H1 (cell line): Measurements from ENCODE around the gene OSBPL2. TPM values are rescaled to one million over a fixed set of nuclear protein-coding genes. Genes with fewer than 3 reads are reported as not detected.

Source experiments
- CTCF ChIA-PET: fragments of 300-600 bp; sonication (Branson Sonifier 250); formaldehyde crosslinking; loops from one replicate; lab custom pipeline; 2021; ENCODE audit not compliant: partially characterized antibody; lab: Charles Lee
- POLR2A ChIA-PET: fragments of 300-600 bp; sonication (Branson Sonifier 250); formaldehyde crosslinking; loops from one replicate; lab custom pipeline; 2021; ENCODE audit warnings: inconsistent platforms; ENCODE audit not compliant: partially characterized antibody; lab: Charles Lee
- DNase-seq, 2 experiments: peaks; one replicate each; pipeline versions ENCODE4 v3.0.0 to v3.0.0-alpha.2; 2010 to 2022; ENCODE audit warnings: low spot score in 2 of 2, low read depth in 1 of 2, mixed read lengths in 1 of 2
- FAIRE-seq: peaks from 2 replicates; lab custom pipeline; 2011; peaks lifted over from hg19 to GRCh38; lab: Jason Lieb, UNC
- H2AFZ ChIP-seq: 2 replicates; pipeline ENCODE4 v1.8.1; 2012; ENCODE audit warnings: low read length, inconsistent platforms
- H2AK5ac ChIP-seq: 2 replicates; pipeline ENCODE4 v1.6.1; 2013; ENCODE audit warnings: low read depth, low read length
- H2BK120ac ChIP-seq: replicated peaks from 2 replicates; pipeline ENCODE3; 2013; ENCODE audit warnings: low read depth, low read length, inconsistent platforms
- H2BK12ac ChIP-seq: 2 replicates; pipeline ENCODE4 v1.6.1; 2013; ENCODE audit warnings: low read depth, low read length
- H2BK15ac ChIP-seq: 2 replicates; pipeline ENCODE4 v1.6.1; 2013; ENCODE audit warnings: low read length
- H2BK20ac ChIP-seq: 2 replicates; pipeline ENCODE4 v1.6.1; 2013; ENCODE audit warnings: low read length
- H2BK5ac ChIP-seq: 2 replicates; pipeline ENCODE4 v1.6.1; 2013; ENCODE audit warnings: low read depth, low read length
- H3K14ac ChIP-seq: 2 replicates; pipeline ENCODE4 v1.6.1; 2013; ENCODE audit warnings: inconsistent platforms; ENCODE audit not compliant: insufficient read length
- H3K18ac ChIP-seq: 2 replicates; pipeline ENCODE4 v1.6.1; 2013; ENCODE audit warnings: low read length; ENCODE audit errors: extremely low read depth
- H3K23ac ChIP-seq: 2 replicates; pipeline ENCODE4 v1.6.1; 2013; ENCODE audit warnings: inconsistent platforms; ENCODE audit not compliant: insufficient read length
- H3K23me2 ChIP-seq: 2 replicates; pipeline ENCODE4 v1.6.1; 2013; ENCODE audit warnings: low read depth, low read length
- H3K27ac ChIP-seq: 2 replicates; pipeline ENCODE4 v1.6.1; 2011; ENCODE audit warnings: low read depth, low read length, inconsistent platforms
- H3K27me3 ChIP-seq, 4 experiments: replicated peaks in 1 of 4; 1 replicate in 1 of 4; 2 replicates in 3 of 4; pipeline versions ENCODE4 v1.6.1 to v1.8.1; 2011 to 2013; ENCODE audit warnings: low read length in 3 of 4, mild to moderate bottlenecking in 3 of 4, inconsistent platforms in 2 of 4, mixed read lengths in 2 of 4, moderate library complexity in 1 of 4; ENCODE audit not compliant: control insufficient read depth in 3 of 4, insufficient read depth in 3 of 4; ENCODE audit errors: extremely low read depth in 1 of 4
- H3K36me3 ChIP-seq, 4 experiments: 2 replicates each; pipeline versions ENCODE4 v1.6.1 to v1.8.1; 2011 to 2013; ENCODE audit warnings: mild to moderate bottlenecking in 4 of 4, low read length in 3 of 4, moderate library complexity in 2 of 4, control low read depth in 1 of 4, inconsistent platforms in 1 of 4; ENCODE audit not compliant: insufficient read depth in 4 of 4, control insufficient read depth in 2 of 4
- H3K4ac ChIP-seq: replicated peaks from 2 replicates; pipeline ENCODE3; 2013; ENCODE audit warnings: low read length, low read depth, mixed read lengths, inconsistent platforms; ENCODE audit not compliant: insufficient read length
- H3K4me1 ChIP-seq, 4 experiments: replicated peaks in 1 of 4; 1 replicate in 1 of 4; 2 replicates in 3 of 4; pipeline versions ENCODE4 v1.6.1 to v1.8.1; 2011 to 2013; ENCODE audit warnings: low read length in 3 of 4, inconsistent platforms in 2 of 4, mixed read lengths in 1 of 4; ENCODE audit not compliant: insufficient read depth in 4 of 4, control insufficient read depth in 3 of 4
- H3K4me2 ChIP-seq, 2 experiments: 2 replicates each; pipeline versions ENCODE4 v1.6.1 to v1.8.1; 2011 to 2013; ENCODE audit warnings: low read depth in 2 of 2, low read length in 2 of 2, control low read depth in 1 of 2, inconsistent platforms in 1 of 2, mild to moderate bottlenecking in 1 of 2; ENCODE audit not compliant: insufficient read depth in 1 of 2
- H3K4me3 ChIP-seq, 4 experiments: fragments of 200-600, 300-600 bp in 1 of 4; sonication (generic), shearing (Covaris generic), sonication (Bioruptor Twin) in 1 of 4; 2 replicates each; pipeline versions ENCODE4 v1.5.1 to v1.8.1; 2011 to 2016; ENCODE audit warnings: low read length in 4 of 4, low read depth in 3 of 4, control low read depth in 2 of 4, inconsistent platforms in 2 of 4, mild to moderate bottlenecking in 2 of 4, mixed read lengths in 1 of 4, moderate library complexity in 1 of 4; ENCODE audit not compliant: insufficient read depth in 2 of 4; ENCODE audit errors: extremely low read depth in 1 of 4
- H3K56ac ChIP-seq: replicated peaks from 2 replicates; pipeline ENCODE3; 2013; ENCODE audit warnings: low read depth, mild to moderate bottlenecking, mixed read lengths, low read length, inconsistent platforms; ENCODE audit not compliant: insufficient read length
- H3K79me1 ChIP-seq: 2 replicates; pipeline ENCODE4 v1.6.1; 2013; ENCODE audit warnings: low read depth, low read length, control low read depth
- H3K79me2 ChIP-seq, 2 experiments: 2 replicates each; pipeline versions ENCODE4 v1.6.1 to v1.8.1; 2012 to 2013; ENCODE audit warnings: low read length in 2 of 2, mild to moderate bottlenecking in 2 of 2, inconsistent platforms in 1 of 2; ENCODE audit not compliant: insufficient read depth in 2 of 2, control insufficient read depth in 1 of 2
- H3K9ac ChIP-seq, 4 experiments: replicated peaks in 1 of 4; 1 replicate in 1 of 4; 2 replicates in 3 of 4; pipeline versions ENCODE4 v1.6.1 to v1.8.1; 2011 to 2013; ENCODE audit warnings: low read depth in 3 of 4, low read length in 3 of 4, control low read depth in 2 of 4, mild to moderate bottlenecking in 2 of 4, moderate library complexity in 2 of 4, inconsistent platforms in 1 of 4; ENCODE audit errors: extremely low read depth in 1 of 4
- H3K9me3 ChIP-seq, 2 experiments: 2 replicates each; pipeline versions ENCODE4 v1.6.1 to v1.8.1; 2012 to 2013; ENCODE audit warnings: mild to moderate bottlenecking in 2 of 2, moderate library complexity in 2 of 2, control low read depth in 1 of 2, inconsistent platforms in 1 of 2, low read depth in 1 of 2, low read length in 1 of 2, mixed read lengths in 1 of 2; ENCODE audit not compliant: insufficient read depth in 2 of 2
- H4K20me1 ChIP-seq, 2 experiments: replicated peaks in 1 of 2; 2 replicates each; pipeline versions ENCODE3 to v1.8.1; 2011 to 2013; ENCODE audit warnings: inconsistent platforms in 2 of 2, low read length in 2 of 2, mild to moderate bottlenecking in 1 of 2; ENCODE audit not compliant: insufficient read depth in 2 of 2, control insufficient read depth in 1 of 2
- H4K5ac ChIP-seq: 2 replicates; pipeline ENCODE4 v1.6.1; 2013; ENCODE audit warnings: low read length, low read depth, mixed read lengths, inconsistent platforms; ENCODE audit not compliant: insufficient read length
- H4K8ac ChIP-seq: 2 replicates; pipeline ENCODE4 v1.8.0; 2013; ENCODE audit warnings: mild to moderate bottlenecking, moderate library complexity, low read length, inconsistent platforms; ENCODE audit not compliant: insufficient read depth; ENCODE audit errors: extremely low read depth
- H4K91ac ChIP-seq: replicated peaks from 2 replicates; pipeline ENCODE3; 2013; ENCODE audit warnings: low read length, mixed read lengths, inconsistent platforms; ENCODE audit not compliant: insufficient read length
- CBX8 ChIP-seq: fragments of 300-800, 300-1000 bp; sonication (generic); IDR thresholded peaks from 2 replicates; pipeline ENCODE4 v1.7.1; 2016; ENCODE audit warnings: low read depth, low read length, borderline replicate concordance
- CREB1 ChIP-seq: IDR thresholded peaks from 2 replicates; pipeline ENCODE4 v1.6.1; 2012; ENCODE audit warnings: inconsistent platforms
- CTCF ChIP-seq, 3 experiments: IDR thresholded peaks; 1 replicate in 2 of 3; 2 replicates in 1 of 3; pipeline versions ENCODE4 v1.5.1 to v1.6.1; 2011; ENCODE audit warnings: low read length in 3 of 3, mild to moderate bottlenecking in 3 of 3, inconsistent platforms in 2 of 3, low read depth in 1 of 3, moderate library complexity in 1 of 3; ENCODE audit not compliant: insufficient read depth in 1 of 3; ENCODE audit errors: control extremely low read depth in 1 of 3
- EGR1 ChIP-seq: IDR thresholded peaks from 2 replicates; pipeline ENCODE4 v1.6.1; 2011; ENCODE audit warnings: low read depth, low read length, borderline replicate concordance
- EP300 ChIP-seq, 2 experiments: IDR thresholded peaks; 1 replicate in 1 of 2; 2 replicates in 1 of 2; pipeline ENCODE4 v1.6.1; 2011 to 2012; ENCODE audit warnings: low read depth in 2 of 2, low read length in 2 of 2, mild to moderate bottlenecking in 2 of 2, borderline replicate concordance in 1 of 2, inconsistent platforms in 1 of 2, moderate library complexity in 1 of 2
- JUND ChIP-seq: IDR thresholded peaks from 2 replicates; pipeline ENCODE4 v1.6.1; 2011; ENCODE audit warnings: mild to moderate bottlenecking, improper control_type of control experiment, low read length
- MAFK ChIP-seq: IDR thresholded peaks from 2 replicates; pipeline ENCODE4 v1.6.1; 2012; ENCODE audit warnings: low read depth, mild to moderate bottlenecking, improper control_type of control experiment, low read length
- PHF8 ChIP-seq: fragments of 200-600 bp; sonication (generic); conservative IDR thresholded peaks from 2 replicates; pipeline ENCODE4 v1.7.1; 2012; ENCODE audit warnings: low read depth, mild to moderate bottlenecking, inconsistent platforms, low read length, moderate library complexity
- POU5F1 ChIP-seq: IDR thresholded peaks from 2 replicates; pipeline ENCODE4 v1.6.1; 2011; ENCODE audit warnings: low read depth, mild to moderate bottlenecking, low read length, moderate library complexity
- RFX5 ChIP-seq: IDR thresholded peaks from 2 replicates; pipeline ENCODE4 v1.6.1; 2011; ENCODE audit warnings: low read depth, low read length, improper control_type of control experiment, borderline replicate concordance
- RNF2 ChIP-seq: fragments of 200-900, 300-1000 bp; sonication (generic); IDR thresholded peaks from 2 replicates; pipeline ENCODE4 v1.7.1; 2016; ENCODE audit warnings: borderline replicate concordance, low read depth, mild to moderate bottlenecking, antibody characterized with exemption, low read length; ENCODE audit not compliant: poor library complexity, severe bottlenecking; ENCODE audit errors: missing control alignments
- SP4 ChIP-seq: IDR thresholded peaks from 2 replicates; pipeline ENCODE4 v1.6.1; 2012; ENCODE audit warnings: low read length, inconsistent platforms
- whole genome bisulfite sequencing, 2 experiments: shearing (Covaris generic) in 1 of 2; methylation state at CpG; one replicate each; pipeline versions ENCODE4 v1.1.6 to v1.1.7; 2013 to 2015; ENCODE audit warnings: low lambda C conversion rate in 2 of 2, mixed read lengths in 2 of 2, inconsistent platforms in 1 of 2, low coverage in 1 of 2, missing lambda C conversion rate in 1 of 2; ENCODE audit not compliant: insufficient replicate concordance in 2 of 2, insufficient coverage in 1 of 2, insufficient read length in 1 of 2; ENCODE audit errors: extremely low coverage in 1 of 2, missing lambda C conversion rate in 1 of 2; 5-methylcytosine and 5-hydroxymethylcytosine counted together
- polyA plus RNA-seq, 7 experiments: library from polyadenylated mRNA; depleted of rRNA in 3 of 7; stranded (reverse) in 5 of 7; unstranded in 2 of 7; fragments of >200 nt in 5 of 7; fragments of 200-250 nt in 2 of 7; gene quantifications; 1 replicate in 5 of 7; 2 replicates in 1 of 7; 4 replicates in 1 of 7; pipeline versions ENCODE4 v1.2.1 to v1.2.3, GENCODE V29; 2011 to 2013; ENCODE audit warnings: missing spikeins in 2 of 7, mixed read lengths in 2 of 7
- total RNA-seq: library from RNA; stranded (reverse); fragmentation: NEBNext Ultra II Directional; extraction: Animal tissue kit (Norgen Biotek cat#: 25700); gene quantifications from 2 replicates; pipeline ENCODE4 v1.2.1, GENCODE V29; 2021

OSBPL2 gene
- total and polyA plus RNA-seq, 2 of the 8 experiments (the other 6 are each of a cell fraction or from before 2014, with no cell fraction given) = 11.7 to 42.4 TPM

GRCh38 chr20:62289898-62290297 is 51.6 kb downstream of the OSBPL2 start:
- Histone ChIP-seq H3K4me3 (no peak overlapping the region), H3K9ac (no peak overlapping the region), H2BK12ac (no peak overlapping the region), H3K23me2 (no peaks in the 10 kb centered on the region), H3K27me3 (no peaks in the 10 kb centered on the region), H3K27ac (no peak overlapping the region), H3K14ac (no peak overlapping the region), H3K36me3 (peaks cover 6 to 38% (median 14%) of the 10 kb centered on the region in 4 experiments; a peak in 7 of 8 replicates), H2AK5ac (no peak overlapping the region), H2AFZ (no peak overlapping the region), H3K79me1 (no peaks in the 10 kb centered on the region; the same call in 1 of the 2 replicates), H2BK5ac (no peak overlapping the region), H2BK15ac (no peak overlapping the region), H3K18ac (no peak overlapping the region), H4K8ac (no peak overlapping the region), H3K4me1 (no peaks in the 10 kb centered on the region), H3K23ac (no peak overlapping the region), H4K5ac (no peak overlapping the region), H2BK20ac (no peak overlapping the region), H4K20me1 (peaks cover 0 to 5% of the 10 kb centered on the region in 2 experiments), H2BK120ac (no peak overlapping the region), H3K56ac (no peak overlapping the region), H4K91ac (no peak overlapping the region), H3K9me3 (no peaks in the 10 kb centered on the region), H3K4ac (no peak overlapping the region), H3K4me2 (no peak overlapping the region), H3K79me2 (no peaks in the 10 kb centered on the region)
- 95% methylated on average over 8 of the region's 8 CpGs; no CpG with 5 or more reads in 1 of the 2 experiments for WGBS, 2 experiments
- ChIA-PET CTCF (no interaction called here), POLR2A (no interaction called here)
- DNase-seq = no peak
- FAIRE-seq = no peak
- TF ChIP-seq EGR1 = no peak
- no peak for TF ChIP-seq SP4
- TF ChIP-seq JUND = no peak
- no peak for TF ChIP-seq RFX5
- no peak for TF ChIP-seq POU5F1
- TF ChIP-seq CTCF (IDR thresholded peaks at IDR 0.05; ENCODE audit: control extremely low read depth in 1 of 3, insufficient read depth in 1 of 3, low read depth in 1 of 3, low read length in 3 of 3) = no peak
- TF ChIP-seq MAFK = no peak
- no peak for TF ChIP-seq CREB1
- TF ChIP-seq EP300 (IDR thresholded peaks at IDR 0.05; ENCODE audit: borderline replicate concordance in 1 of 2, low read depth in 2 of 2, low read length in 2 of 2) = no peak
- no peak for TF ChIP-seq PHF8
- TF ChIP-seq CBX8 = no peak
- no peak for TF ChIP-seq RNF2
